Neutrophil (primary cell): ENCODE data around the gene ARID3B.

Source experiments
- H3K27ac ChIP-seq: fragments of 200-600 bp; sonication (generic); 2 replicates; pipeline ENCODE4 v1.5.1; 2016; ENCODE audit warnings: mild to moderate bottlenecking, moderate library complexity
- H3K27me3 ChIP-seq: fragments of 200-600 bp; sonication (generic); 2 replicates; pipeline ENCODE4 v1.6.0; 2016; ENCODE audit warnings: mild to moderate bottlenecking
- H3K36me3 ChIP-seq: fragments of 200-600 bp; sonication (generic); 2 replicates; pipeline ENCODE4 v1.5.1; 2017
- H3K4me1 ChIP-seq, 2 experiments: fragments of 200-600 bp in 1 of 2; sonication (generic) in 1 of 2; 1 replicate in 1 of 2; 2 replicates in 1 of 2; pipeline versions ENCODE4 v1.5.1 to v1.6.1; 2013 to 2016; ENCODE audit warnings: low read depth in 1 of 2, low read length in 1 of 2, mild to moderate bottlenecking in 1 of 2, moderate library complexity in 1 of 2; ENCODE audit not compliant: control insufficient read depth in 1 of 2, insufficient read depth in 1 of 2
- H3K4me3 ChIP-seq, 2 experiments: fragments of 200-600 bp in 1 of 2; sonication (generic) in 1 of 2; 1 replicate in 1 of 2; 2 replicates in 1 of 2; pipeline ENCODE4 v1.5.1; 2013 to 2016; ENCODE audit warnings: low read depth in 1 of 2, low read length in 1 of 2, mild to moderate bottlenecking in 1 of 2, moderate library complexity in 1 of 2
- H3K9me3 ChIP-seq: fragments of 200-600 bp; sonication (generic); 2 replicates; pipeline ENCODE4 v1.5.1; 2016
- TF ChIP-seq, protein P1 (sequence below): fragments of 200-600 bp; sonication (generic); IDR thresholded peaks from 2 replicates; pipeline ENCODE4 v1.5.1; 2016; ENCODE audit warnings: antibody characterized with exemption

Gene ARID3B

DNA sequence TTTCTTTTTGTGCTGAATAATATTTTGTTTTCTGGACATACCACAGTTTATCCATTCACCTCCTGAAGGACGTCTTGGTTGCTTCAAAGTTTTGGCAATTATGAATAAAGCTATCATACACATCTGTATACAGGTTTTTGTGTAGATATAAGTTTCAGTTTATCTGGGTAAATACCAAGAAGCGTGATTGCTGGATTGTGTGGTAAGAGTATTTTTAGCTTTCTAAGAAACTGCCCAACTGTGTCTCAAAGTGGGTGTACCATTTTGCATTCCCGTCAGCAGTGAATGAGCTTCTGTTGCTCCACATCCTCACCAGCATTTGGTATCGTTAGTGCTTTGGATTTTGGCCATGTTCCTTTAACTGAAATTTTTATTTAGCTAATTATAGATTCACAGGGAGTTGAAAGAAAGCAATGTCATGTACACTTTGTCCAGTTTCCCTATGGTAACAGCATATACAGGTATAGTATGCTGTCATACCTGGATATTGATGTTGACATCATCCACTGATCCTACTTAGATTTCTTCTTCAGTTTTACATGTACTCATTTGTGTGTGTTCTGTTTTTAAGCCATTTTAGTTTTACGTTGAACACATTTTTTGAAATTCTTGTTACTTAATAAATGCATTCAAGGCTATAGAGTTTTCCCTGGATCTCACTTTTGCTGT is 11.9 kb downstream of the ARID3B start:
- no peak overlapping the region for H3K4me3 ChIP-seq
- H3K9me3 ChIP-seq = no peaks in the 10 kb centered on the region
- H3K4me1 ChIP-seq = peaks cover 5 to 6% of the 10 kb centered on the region in 2 experiments
- H3K27ac ChIP-seq = no peak overlapping the region
- TF ChIP-seq, protein P1, sequence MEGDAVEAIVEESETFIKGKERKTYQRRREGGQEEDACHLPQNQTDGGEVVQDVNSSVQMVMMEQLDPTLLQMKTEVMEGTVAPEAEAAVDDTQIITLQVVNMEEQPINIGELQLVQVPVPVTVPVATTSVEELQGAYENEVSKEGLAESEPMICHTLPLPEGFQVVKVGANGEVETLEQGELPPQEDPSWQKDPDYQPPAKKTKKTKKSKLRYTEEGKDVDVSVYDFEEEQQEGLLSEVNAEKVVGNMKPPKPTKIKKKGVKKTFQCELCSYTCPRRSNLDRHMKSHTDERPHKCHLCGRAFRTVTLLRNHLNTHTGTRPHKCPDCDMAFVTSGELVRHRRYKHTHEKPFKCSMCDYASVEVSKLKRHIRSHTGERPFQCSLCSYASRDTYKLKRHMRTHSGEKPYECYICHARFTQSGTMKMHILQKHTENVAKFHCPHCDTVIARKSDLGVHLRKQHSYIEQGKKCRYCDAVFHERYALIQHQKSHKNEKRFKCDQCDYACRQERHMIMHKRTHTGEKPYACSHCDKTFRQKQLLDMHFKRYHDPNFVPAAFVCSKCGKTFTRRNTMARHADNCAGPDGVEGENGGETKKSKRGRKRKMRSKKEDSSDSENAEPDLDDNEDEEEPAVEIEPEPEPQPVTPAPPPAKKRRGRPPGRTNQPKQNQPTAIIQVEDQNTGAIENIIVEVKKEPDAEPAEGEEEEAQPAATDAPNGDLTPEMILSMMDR = no peak
- H3K27me3 ChIP-seq = no peaks in the 10 kb centered on the region
- H3K36me3 ChIP-seq = peaks cover 71% of the 10 kb centered on the region

DNA sequence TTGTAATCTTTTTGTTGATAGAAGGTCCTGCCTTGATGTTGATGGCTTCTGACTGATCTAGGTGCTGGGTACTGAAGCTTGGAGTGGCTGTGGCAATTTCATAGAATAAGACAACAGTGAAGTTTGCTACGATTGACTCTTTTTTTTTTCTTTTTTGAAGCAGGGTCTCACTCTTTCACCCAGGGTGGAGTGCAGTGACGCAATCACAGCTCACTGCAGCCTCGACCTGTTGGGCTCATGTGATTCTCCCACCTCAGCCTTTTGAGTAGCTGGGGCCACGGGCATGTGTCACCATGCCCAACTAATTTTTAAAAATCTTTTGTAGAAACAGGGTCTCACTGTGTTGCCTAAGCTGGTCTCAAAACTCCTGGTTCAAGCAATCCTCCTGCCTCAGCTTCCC is 14.2 kb downstream of the ARID3B start:
- no peak overlapping the region for H3K27ac ChIP-seq
- no peaks in the 10 kb centered on the region for H3K4me1 ChIP-seq
- H3K27me3 ChIP-seq = no peaks in the 10 kb centered on the region
- H3K4me3 ChIP-seq = no peak overlapping the region
- peaks cover 50% of the 10 kb centered on the region for H3K36me3 ChIP-seq
- TF ChIP-seq, protein P1 = no peak
- H3K9me3 ChIP-seq = no peaks in the 10 kb centered on the region

DNA sequence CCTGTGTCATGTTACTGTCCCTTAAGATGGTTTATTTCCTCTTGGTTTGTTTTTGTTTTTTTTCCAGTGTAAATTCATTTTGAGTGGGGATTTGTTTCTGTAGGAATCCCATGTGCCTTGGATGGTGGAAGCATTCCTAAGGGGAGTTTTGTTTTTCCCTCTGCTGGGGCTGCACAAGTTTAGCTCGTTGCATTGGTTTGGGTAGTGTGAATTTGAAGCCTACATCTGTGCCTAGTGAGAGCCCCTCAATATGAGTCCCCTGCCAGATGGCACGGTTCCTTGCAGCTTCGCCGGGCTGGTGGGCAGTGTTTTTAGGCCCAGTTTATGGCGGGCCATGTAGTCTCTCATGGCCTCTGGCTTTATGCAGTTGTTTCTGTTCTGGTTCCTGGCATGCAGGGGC is 17.7 kb downstream of the ARID3B start:
- H3K4me3 ChIP-seq = no peak overlapping the region
- no peak overlapping the region for H3K27ac ChIP-seq
- H3K4me1 ChIP-seq = no peaks in the 10 kb centered on the region
- no peaks in the 10 kb centered on the region for H3K9me3 ChIP-seq
- TF ChIP-seq, protein P1 = no peak
- no peaks in the 10 kb centered on the region for H3K27me3 ChIP-seq
- H3K36me3 ChIP-seq = peaks cover 38% of the 10 kb centered on the region

DNA sequence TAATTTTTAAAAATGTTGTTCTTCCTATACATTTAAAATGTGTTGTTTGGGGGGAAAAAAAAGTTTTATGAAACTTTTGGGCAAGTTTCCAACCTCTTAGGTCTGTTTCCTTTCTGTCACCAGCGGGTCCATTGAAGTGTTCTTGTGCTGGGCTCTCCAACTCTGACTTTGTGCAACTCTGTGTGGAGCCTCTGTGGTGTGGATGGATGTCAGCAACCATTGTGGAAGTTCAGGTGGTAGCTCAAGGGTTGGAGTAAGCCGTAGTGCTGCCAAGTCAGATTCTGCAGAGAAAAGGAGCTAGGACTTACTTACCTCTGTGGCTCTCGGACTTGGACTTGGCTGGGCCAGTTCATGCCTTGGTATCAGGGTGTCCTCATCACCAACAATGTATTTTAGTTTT is 22.4 kb downstream of the ARID3B start:
- no peaks in the 10 kb centered on the region for H3K4me1 ChIP-seq
- H3K27ac ChIP-seq = no peak overlapping the region
- H3K4me3 ChIP-seq = no peak overlapping the region
- TF ChIP-seq, protein P1 = no peak
- H3K9me3 ChIP-seq = no peaks in the 10 kb centered on the region
- peaks cover 49% of the 10 kb centered on the region for H3K36me3 ChIP-seq
- H3K27me3 ChIP-seq = no peaks in the 10 kb centered on the region

DNA sequence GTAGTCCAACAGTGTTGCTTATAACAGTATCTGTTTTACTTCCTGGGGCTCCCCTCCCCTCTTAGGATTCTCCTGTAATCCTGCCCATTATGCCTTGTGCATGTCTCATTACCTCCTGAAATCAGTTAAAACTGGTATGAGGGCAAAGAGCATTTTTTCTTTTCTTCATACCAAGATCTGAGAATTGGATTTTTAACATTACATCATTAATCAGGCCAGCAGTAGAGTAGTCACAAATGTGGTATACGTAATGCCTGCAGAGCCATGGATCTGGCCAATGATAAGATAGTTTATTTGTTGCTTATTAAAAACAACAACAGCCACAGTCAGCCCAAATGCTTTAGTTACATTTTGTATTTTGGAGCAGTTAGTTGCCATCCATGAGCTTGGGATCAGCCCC is 23.2 kb downstream of the ARID3B start:
- Histone ChIP-seq H3K27ac (no peak overlapping the region), H3K36me3 (peaks cover 56% of the 10 kb centered on the region), H3K4me3 (no peak overlapping the region), H3K9me3 (no peaks in the 10 kb centered on the region), H3K4me1 (no peaks in the 10 kb centered on the region), H3K27me3 (no peaks in the 10 kb centered on the region)
- TF ChIP-seq, protein P1 = no peak
